ENCODE data around the gene ACTL7B. TPM values are rescaled to one million over a fixed set of nuclear protein-coding genes. Genes with fewer than 3 reads are reported as not detected.
"Not testable (repeated sequence)": the region's sequence is repeated elsewhere in the genome, so short reads cannot be mapped to it uniquely, and the experiment has no call there.

ACTL7B gene, protein sequence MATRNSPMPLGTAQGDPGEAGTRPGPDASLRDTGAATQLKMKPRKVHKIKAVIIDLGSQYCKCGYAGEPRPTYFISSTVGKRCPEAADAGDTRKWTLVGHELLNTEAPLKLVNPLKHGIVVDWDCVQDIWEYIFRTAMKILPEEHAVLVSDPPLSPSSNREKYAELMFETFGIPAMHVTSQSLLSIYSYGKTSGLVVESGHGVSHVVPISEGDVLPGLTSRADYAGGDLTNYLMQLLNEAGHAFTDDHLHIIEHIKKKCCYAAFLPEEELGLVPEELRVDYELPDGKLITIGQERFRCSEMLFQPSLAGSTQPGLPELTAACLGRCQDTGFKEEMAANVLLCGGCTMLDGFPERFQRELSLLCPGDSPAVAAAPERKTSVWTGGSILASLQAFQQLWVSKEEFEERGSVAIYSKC
- not detected for polyA plus RNA-seq (2013, experiment 1 of 4)
- polyA plus RNA-seq (2013, experiment 2 of 4): not detected
- polyA plus RNA-seq (2013, experiment 3 of 4): not detected
- not detected for polyA plus RNA-seq (2013, experiment 4 of 4)

DNA sequence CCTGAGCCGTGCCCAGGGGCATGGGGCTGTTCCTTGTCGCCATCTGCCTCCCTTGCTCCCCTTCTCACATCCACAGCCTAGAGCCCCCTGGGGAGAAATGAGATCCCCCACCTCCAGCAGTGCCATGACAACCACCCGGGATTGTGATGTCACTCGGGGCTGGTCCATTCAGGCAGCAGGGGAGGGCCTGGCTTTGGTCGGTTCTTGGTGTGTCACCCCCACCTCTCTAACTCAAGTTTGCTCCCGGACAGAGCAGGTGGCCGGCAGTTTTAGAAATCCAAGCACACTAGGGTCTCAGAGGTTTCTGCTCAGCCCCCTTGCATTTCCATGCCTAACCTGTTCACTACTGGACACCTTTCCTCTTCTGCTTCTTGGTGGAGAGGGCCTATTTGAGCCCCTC, at the start of gene ACTL7B:
Gene ACTL7B, minus strand, starts transcription at position 99 of the 400 bp plus-strand sequence. Its CDS starts 56 bp downstream, at position 43.
- H3K36me3 ChIP-seq (ENCODE audit: control insufficient read depth, insufficient read depth, low read length): no peaks in the 10 kb centered on the region
- WGBS, 2 experiments: 86 to 92% methylated on average over 7 of the region's 7 CpGs
- H3K4me3 ChIP-seq (ENCODE audit: insufficient read depth, low read depth, low read length): no peak within 1 kb of the TSS
- no peaks in the 10 kb centered on the region for H3K27me3 ChIP-seq (ENCODE audit: control insufficient read depth, insufficient read depth, low read length, poor library complexity, severe bottlenecking)
- no peaks in the 10 kb centered on the region for H3K9me3 ChIP-seq (ENCODE audit: control insufficient read depth, low read length)
- peaks cover 3% of the 10 kb centered on the region for H3K4me1 ChIP-seq (ENCODE audit: control insufficient read depth, insufficient read depth, low read length)
- no peak within 1 kb of the TSS for H3K27ac ChIP-seq (ENCODE audit: insufficient read depth, low read depth, low read length, poor library complexity, severe bottlenecking)

DNA sequence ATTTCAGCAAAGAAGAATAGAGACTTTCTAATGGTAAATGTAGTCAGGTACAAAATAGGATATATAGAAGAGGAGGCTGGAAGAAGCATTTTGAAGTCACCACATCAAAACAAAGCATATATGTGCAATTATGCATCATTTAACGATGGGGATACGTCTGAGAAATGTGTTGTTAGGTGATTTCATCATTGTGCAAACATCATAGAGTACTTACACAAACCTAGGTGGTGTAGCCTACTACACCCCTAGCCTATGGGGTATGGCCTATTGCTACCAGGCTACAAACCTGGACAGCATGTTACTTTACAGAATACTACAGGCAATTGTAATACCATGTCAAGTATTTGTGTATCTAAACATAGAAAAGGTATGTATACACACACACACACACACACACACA, 49.7 kb upstream of the ACTL7B start:
- Histone ChIP-seq H3K27ac (ENCODE audit: insufficient read depth, low read depth, low read length, poor library complexity, severe bottlenecking) (no peak overlapping the region), H3K36me3 (ENCODE audit: control insufficient read depth, insufficient read depth, low read length) (peaks cover 36% of the 10 kb centered on the region), H3K27me3 (ENCODE audit: control insufficient read depth, insufficient read depth, low read length, poor library complexity, severe bottlenecking) (no peaks in the 10 kb centered on the region), H3K9me3 (ENCODE audit: control insufficient read depth, low read length) (no peaks in the 10 kb centered on the region), H3K4me3 (ENCODE audit: insufficient read depth, low read depth, low read length) (no peak overlapping the region), H3K4me1 (ENCODE audit: control insufficient read depth, insufficient read depth, low read length) (no peaks in the 10 kb centered on the region)
- WGBS, 2 experiments: 80% methylated on average over 2 of the region's 2 CpGs; no CpG with 5 or more reads in 1 of the 2 experiments

DNA sequence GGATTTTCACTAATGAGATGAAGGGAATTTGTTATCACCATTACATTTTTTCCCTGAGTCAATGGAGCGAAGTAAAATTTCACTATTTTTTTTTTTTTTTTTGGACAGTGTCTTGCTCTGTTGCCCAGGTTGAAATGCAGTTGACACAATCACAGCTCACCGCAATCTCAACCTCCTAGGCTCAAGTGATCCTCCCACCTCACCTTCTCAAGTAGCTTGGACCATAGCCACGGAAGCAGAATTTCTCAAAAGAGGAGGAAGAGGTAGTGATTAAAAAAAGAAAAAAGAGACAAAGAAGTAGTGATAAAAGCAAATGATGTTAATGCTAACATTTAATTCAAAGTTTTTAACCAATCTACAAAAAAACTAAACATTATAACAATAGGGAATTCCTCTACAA, 48.4 kb upstream of the ACTL7B start:
- Histone ChIP-seq H3K9me3 (ENCODE audit: control insufficient read depth, low read length) (no peaks in the 10 kb centered on the region), H3K27ac (ENCODE audit: insufficient read depth, low read depth, low read length, poor library complexity, severe bottlenecking) (no peak overlapping the region), H3K4me3 (ENCODE audit: insufficient read depth, low read depth, low read length) (no peak overlapping the region), H3K4me1 (ENCODE audit: control insufficient read depth, insufficient read depth, low read length) (no peaks in the 10 kb centered on the region), H3K27me3 (ENCODE audit: control insufficient read depth, insufficient read depth, low read length, poor library complexity, severe bottlenecking) (no peaks in the 10 kb centered on the region), H3K36me3 (ENCODE audit: control insufficient read depth, insufficient read depth, low read length) (peaks cover 47% of the 10 kb centered on the region)
- 100% methylated on average over 2 to 3 of the region's 3 CpGs for WGBS, 2 experiments

DNA sequence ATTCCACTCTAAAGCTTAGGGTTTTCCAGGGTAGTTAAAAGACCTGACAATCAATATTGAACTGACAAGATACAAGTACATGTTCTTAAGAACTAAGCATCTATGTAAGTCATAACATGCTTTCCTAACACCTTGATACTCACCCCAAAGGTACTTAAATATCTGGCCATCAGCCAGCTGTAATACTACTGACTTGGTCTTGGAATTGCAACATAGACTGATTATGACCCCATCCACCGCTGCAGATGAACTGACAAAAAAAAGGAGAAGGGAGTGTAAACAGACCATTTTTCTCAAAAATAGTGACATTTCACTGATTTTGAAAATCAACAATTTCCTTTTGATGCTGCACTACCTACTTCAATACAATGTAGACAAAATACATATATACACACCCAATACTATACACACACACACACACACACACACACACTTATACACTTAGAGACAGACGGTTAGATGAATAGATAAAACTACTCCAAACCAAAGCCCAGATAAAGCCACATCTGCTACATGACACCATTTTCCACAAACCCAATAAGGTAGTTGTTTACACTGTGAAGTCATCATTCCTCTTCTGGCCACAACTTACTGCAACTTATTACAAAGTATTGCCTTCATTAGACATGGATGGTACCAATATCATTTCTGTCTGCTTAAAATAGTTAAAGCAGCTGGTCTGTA, 47.8 kb upstream of the ACTL7B start:
- 90 to 94% methylated on average over 2 of the region's 2 CpGs for WGBS, 2 experiments
- no peaks in the 10 kb centered on the region for H3K27me3 ChIP-seq (ENCODE audit: control insufficient read depth, insufficient read depth, low read length, poor library complexity, severe bottlenecking)
- H3K9me3 ChIP-seq (ENCODE audit: control insufficient read depth, low read length): no peaks in the 10 kb centered on the region
- peaks cover 48% of the 10 kb centered on the region for H3K36me3 ChIP-seq (ENCODE audit: control insufficient read depth, insufficient read depth, low read length)
- no peak overlapping the region for H3K4me3 ChIP-seq (ENCODE audit: insufficient read depth, low read depth, low read length)
- H3K4me1 ChIP-seq (ENCODE audit: control insufficient read depth, insufficient read depth, low read length): no peaks in the 10 kb centered on the region
- no peak overlapping the region for H3K27ac ChIP-seq (ENCODE audit: insufficient read depth, low read depth, low read length, poor library complexity, severe bottlenecking)

DNA sequence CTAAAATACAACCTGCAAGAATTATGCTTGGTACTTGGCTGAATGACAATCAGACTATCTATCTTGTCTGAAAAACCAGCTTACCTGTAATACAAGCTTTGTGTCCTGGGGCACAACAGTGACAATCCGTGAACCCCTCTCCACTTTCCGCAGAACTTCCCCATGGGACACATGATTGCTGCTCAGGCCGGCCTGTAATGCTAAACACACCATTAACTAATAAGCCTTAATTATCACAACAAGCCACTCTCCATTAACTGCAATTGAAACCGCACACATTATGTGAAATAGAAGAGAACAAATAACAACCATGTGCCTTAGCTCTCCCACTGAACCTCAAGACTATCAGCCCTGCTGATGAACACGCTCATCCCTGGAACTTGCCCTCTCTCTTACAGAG, 44.4 kb upstream of the ACTL7B start:
- no peaks in the 10 kb centered on the region for H3K9me3 ChIP-seq (ENCODE audit: control insufficient read depth, low read length)
- H3K36me3 ChIP-seq (ENCODE audit: control insufficient read depth, insufficient read depth, low read length): peaks cover 63% of the 10 kb centered on the region
- H3K4me3 ChIP-seq (ENCODE audit: insufficient read depth, low read depth, low read length): no peak overlapping the region
- 90 to 96% methylated on average over 5 of the region's 5 CpGs for WGBS, 2 experiments
- H3K27me3 ChIP-seq (ENCODE audit: control insufficient read depth, insufficient read depth, low read length, poor library complexity, severe bottlenecking): no peaks in the 10 kb centered on the region
- no peak overlapping the region for H3K27ac ChIP-seq (ENCODE audit: insufficient read depth, low read depth, low read length, poor library complexity, severe bottlenecking)
- H3K4me1 ChIP-seq (ENCODE audit: control insufficient read depth, insufficient read depth, low read length): no peaks in the 10 kb centered on the region

DNA sequence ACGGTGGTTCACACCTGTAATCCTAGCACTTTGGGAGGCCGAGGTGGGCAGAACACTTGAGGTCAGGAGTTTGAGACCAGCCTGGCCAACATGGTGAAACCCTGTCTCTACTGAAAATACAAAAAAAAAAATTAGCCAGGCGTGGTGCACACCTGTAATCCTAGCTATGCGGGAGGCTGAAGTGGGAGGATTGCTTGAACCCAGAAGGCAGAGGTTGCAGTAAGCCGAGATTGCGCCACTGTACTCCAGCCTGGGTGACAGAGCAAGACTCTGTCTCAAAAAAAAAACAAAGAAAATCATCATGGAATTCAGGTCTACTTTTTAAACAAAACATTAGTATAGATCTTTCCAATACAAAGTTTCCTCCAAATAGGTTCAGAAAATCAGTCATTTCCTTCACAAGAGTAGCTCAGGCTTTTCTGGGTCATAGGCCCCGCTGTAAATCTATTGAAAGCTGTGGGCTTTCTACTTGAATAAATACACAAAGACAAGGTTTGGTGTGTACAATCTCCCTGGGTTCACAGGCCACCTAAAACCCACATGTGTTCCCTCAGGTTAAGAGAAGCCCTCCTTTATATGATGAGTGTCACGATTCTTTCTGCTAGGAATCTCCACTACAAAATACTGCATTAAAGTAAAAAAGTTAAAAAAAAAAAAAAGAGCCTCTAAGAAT, 43.4 kb upstream of the ACTL7B start:
- not testable (repeated sequence) for H3K27ac ChIP-seq (ENCODE audit: insufficient read depth, low read depth, low read length, poor library complexity, severe bottlenecking); H3K4me3 ChIP-seq (ENCODE audit: insufficient read depth, low read depth, low read length); H3K27me3 ChIP-seq (ENCODE audit: control insufficient read depth, insufficient read depth, low read length, poor library complexity, severe bottlenecking); H3K4me1 ChIP-seq (ENCODE audit: control insufficient read depth, insufficient read depth, low read length); H3K9me3 ChIP-seq (ENCODE audit: control insufficient read depth, low read length)
- 91 to 97% methylated on average over 7 of the region's 8 CpGs for WGBS, 2 experiments
- peaks cover 73% of the 10 kb centered on the region for H3K36me3 ChIP-seq (ENCODE audit: control insufficient read depth, insufficient read depth, low read length)

DNA sequence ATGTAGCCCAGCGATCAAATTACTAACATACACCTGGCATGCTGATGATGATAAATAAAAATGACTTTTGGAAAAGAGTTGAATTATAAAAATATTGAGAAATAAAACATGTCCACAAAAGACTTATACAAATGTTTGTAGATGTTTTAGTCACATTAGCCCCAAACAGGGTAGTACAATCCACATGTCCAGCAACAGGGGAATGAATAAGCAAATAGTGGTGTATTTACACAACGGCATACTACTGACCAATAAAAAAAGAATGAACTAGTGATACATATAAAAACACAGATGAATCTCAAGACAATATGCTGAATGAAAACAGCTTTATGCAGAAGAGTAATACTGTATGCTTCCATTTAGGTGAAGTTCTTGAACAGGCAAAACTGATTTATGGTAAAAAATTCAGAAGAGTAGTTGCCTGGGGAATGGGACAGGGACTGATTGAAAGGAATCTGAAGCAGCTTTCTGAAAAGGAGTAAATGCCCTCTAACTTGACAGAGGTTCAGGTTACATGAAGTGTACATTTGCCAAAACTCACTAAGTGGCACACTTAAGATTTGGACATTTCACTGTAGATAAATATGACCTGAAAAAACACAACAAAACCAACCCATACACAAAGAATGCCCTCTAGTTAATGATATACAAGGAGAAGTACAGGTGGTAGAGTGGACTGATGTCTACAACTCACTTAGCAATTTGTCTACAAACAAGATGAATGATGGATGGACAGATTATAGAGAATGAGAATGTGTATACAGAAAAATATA, 41.7 kb upstream of the ACTL7B start:
- Histone ChIP-seq H3K4me3 (ENCODE audit: insufficient read depth, low read depth, low read length) (no peak overlapping the region), H3K9me3 (ENCODE audit: control insufficient read depth, low read length) (no peaks in the 10 kb centered on the region), H3K4me1 (ENCODE audit: control insufficient read depth, insufficient read depth, low read length) (no peaks in the 10 kb centered on the region), H3K27ac (ENCODE audit: insufficient read depth, low read depth, low read length, poor library complexity, severe bottlenecking) (no peak overlapping the region), H3K36me3 (ENCODE audit: control insufficient read depth, insufficient read depth, low read length) (peaks cover 79% of the 10 kb centered on the region), H3K27me3 (ENCODE audit: control insufficient read depth, insufficient read depth, low read length, poor library complexity, severe bottlenecking) (no peaks in the 10 kb centered on the region)
- 90 to 100% methylated on average over 1 to 2 of the region's 2 CpGs for WGBS, 2 experiments

DNA sequence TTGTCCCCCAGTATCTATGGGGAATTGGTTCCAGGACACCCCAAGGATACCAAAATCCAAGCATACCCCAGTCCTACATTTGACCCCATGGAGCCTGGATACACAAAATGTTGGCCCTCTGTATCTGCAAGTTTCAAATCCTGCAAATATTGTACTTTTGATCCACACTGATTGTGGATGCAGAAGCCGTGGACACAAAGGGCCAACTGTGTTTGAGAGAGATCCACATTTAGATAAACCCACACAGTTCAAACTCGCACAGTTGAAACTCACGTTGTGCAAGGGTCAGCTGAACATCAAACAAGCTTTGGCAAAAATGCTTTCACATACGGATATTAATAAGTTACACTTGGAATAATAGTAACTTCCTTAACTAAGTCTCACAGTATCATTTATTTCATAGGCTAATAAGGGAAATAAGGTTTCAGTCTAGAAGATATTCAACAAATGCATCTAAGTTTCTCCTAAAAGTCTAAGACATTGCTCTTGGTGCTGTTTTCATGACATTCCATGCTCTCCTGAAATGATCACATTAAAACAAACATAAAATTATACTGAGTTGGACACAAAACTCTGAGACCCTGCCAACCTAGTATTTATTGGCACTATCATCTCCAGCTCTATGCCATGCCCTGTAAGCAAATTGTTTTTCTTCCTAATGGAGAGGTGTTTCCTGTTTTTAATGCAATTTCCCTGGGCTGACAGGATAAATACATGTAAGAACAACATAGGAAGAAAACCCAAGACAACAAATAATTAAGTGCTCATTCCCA, 38.6 kb upstream of the ACTL7B start:
- Histone ChIP-seq H3K4me1 (ENCODE audit: control insufficient read depth, insufficient read depth, low read length) (no peaks in the 10 kb centered on the region), H3K36me3 (ENCODE audit: control insufficient read depth, insufficient read depth, low read length) (peaks cover 73% of the 10 kb centered on the region), H3K27ac (ENCODE audit: insufficient read depth, low read depth, low read length, poor library complexity, severe bottlenecking) (no peak overlapping the region), H3K9me3 (ENCODE audit: control insufficient read depth, low read length) (no peaks in the 10 kb centered on the region), H3K27me3 (ENCODE audit: control insufficient read depth, insufficient read depth, low read length, poor library complexity, severe bottlenecking) (no peaks in the 10 kb centered on the region), H3K4me3 (ENCODE audit: insufficient read depth, low read depth, low read length) (no peak overlapping the region)
- 94 to 95% methylated on average over 4 of the region's 4 CpGs for WGBS, 2 experiments

DNA sequence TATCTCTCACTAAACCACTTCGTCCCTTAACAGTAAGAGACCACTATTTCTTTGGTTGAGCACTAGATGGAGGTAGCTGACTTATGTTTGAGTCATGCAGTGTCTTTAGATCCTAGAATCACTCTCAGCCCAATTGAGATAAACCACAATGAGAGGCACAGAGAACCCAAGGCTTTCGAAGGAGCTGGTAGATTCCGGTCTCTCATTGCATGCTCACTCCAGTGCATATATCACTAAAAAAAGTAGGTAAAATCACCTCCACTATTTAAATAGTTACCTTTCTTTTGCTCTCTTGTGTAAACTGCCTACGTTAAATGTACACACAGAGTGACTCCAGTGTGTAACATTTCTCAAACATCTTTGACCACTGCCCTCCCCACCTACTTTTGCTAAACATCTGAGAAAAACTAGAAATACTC, 33.9 kb upstream of the ACTL7B start:
- H3K27ac ChIP-seq (ENCODE audit: insufficient read depth, low read depth, low read length, poor library complexity, severe bottlenecking): no peak overlapping the region
- whole genome bisulfite sequencing, 2 experiments: 93 to 98% methylated on average over 4 of the region's 4 CpGs
- no peak overlapping the region for H3K4me3 ChIP-seq (ENCODE audit: insufficient read depth, low read depth, low read length)
- H3K36me3 ChIP-seq (ENCODE audit: control insufficient read depth, insufficient read depth, low read length): peaks cover 60% of the 10 kb centered on the region
- no peaks in the 10 kb centered on the region for H3K9me3 ChIP-seq (ENCODE audit: control insufficient read depth, low read length)
- H3K27me3 ChIP-seq (ENCODE audit: control insufficient read depth, insufficient read depth, low read length, poor library complexity, severe bottlenecking): no peaks in the 10 kb centered on the region
- H3K4me1 ChIP-seq (ENCODE audit: control insufficient read depth, insufficient read depth, low read length): no peaks in the 10 kb centered on the region

All from ectodermal cell (in vitro differentiated cells).